ENCODE data around the gene ITM2C.

Gene ITM2C

DNA sequence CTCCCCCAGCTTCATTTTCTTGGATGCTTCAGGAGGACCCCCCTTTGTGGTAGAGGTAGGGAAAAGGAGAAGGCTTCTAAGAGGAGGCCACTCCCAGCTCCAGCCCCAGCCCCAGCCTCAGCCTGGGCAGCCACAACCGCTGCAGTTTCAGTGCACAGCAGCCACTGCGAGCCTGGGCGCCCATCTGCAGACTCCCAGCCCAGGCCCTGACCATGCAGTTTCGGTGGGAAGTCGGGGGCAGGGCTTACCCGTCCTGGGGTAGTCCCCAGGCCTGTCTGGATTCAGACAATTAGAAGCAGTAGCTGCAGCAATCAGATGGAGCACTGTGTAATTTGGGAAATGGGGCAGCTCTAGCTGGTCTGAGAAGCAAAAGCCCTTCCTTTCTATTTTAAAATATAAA, 28.6 kb downstream of the ITM2C start:
- DNase-seq (ENCODE audit: low read depth): no peak

- no peak for DNase-seq (ENCODE audit: low read depth)
Observed at GRCh38 chr2:230893841-230894781, 29.4 kb downstream of the ITM2C start.

DNA sequence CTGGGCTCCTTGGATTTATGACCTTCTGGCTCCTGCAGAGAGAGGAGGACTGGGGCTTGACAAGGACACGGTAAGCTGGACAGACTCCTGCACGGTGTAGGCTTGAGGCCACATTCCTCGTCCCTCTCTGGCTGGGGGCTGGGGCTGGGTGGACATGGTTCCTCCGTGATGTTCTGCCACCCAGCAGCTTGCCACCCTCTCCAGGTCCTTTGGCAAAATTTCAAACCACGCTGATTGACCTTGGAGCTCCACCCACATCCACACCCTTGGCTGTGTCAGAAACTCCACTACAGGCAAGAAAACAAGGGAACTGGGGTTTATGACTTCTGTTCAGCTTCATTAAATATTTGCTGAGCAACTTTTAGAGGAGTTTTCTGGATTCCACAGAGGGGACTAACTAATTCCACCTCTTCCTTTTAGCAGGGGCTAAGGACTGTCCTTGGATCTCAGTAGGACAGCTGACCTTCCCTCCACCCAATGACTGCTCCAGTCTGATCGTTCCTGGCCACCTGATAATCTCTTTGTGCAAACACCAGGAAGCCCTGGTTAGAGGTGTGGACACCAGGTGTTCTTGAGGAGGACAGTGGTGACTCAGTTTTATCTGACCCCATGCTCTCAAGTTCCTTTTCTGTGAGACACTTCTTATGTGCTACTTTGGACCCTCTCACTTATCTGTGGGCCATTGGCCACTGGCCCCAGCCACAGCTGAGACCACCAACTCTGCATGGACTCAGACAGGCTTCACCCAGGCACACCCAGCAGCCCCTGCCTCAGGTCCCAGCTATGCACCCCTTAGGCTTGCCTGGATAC, 31.0 kb downstream of the ITM2C start:
- DNase-seq (ENCODE audit: low read depth): no peak

DNA sequence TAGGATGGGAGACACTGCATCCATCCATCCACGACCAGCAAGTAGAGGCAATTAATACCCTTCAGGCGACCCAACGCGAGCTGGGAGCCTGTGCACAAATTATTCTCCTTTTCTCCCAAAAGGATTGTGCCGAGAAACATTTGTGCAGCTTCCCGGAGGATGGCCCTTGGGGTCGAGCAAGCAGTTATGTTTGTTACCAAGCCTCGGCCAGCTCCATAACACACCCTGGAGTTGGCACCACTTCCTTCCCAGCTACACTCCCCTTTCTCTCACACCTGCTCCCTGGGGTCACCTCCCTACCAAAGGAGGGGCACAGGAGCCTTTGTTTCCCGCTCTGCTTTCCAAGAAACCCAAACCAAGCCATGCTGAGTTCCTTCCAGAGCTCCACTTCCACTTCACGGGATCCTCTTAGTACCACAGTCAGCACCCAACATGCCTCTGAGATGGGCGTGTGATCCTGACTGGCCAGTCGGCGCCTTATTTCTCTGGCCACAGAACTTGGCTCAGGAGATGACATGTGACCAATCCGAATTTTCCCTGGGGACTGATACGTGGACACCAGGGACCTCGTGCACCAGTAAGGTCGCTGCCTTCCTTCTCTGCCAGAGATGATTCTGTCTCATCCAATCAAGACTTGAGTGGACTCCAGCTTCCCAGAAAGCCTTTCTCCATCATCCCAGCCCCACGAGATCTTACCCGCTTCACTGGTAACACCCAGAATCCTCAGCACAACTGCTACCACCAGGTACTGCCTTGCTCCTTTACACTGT, 31.8 kb downstream of the ITM2C start:
- DNase-seq (ENCODE audit: low read depth): no peak

GRCh38 chr2:230898016-230898712, 33.4 kb downstream of the ITM2C start:
- DNase-seq (ENCODE audit: low read depth): no peak

DNA sequence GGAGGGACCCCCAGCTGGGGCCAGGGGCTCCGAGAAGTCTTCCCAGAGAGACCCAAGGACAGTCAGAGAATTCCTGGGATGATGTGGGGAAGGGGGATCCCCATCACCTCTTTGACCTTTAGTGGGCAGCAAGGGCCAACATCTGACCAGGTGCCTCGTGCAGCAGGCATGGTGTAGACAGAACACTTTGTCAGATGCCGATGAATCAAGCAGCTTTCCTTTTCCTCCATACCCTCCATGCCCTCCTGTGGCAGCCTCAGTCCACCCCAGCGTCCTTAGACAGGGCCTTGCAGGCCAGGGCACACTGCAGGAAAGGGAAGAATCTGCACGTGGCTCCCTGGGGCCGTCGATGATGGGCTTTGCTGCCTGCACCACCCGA, 34.0 kb downstream of the ITM2C start:
- no peak for DNase-seq (ENCODE audit: low read depth)

- no peak for DNase-seq (ENCODE audit: low read depth)
Observed at GRCh38 chr2:230899287-230899686, 34.5 kb downstream of the ITM2C start.

GRCh38 chr2:230899786-230900185, 35.0 kb downstream of the ITM2C start:
- no peak for DNase-seq (ENCODE audit: low read depth)

DNA sequence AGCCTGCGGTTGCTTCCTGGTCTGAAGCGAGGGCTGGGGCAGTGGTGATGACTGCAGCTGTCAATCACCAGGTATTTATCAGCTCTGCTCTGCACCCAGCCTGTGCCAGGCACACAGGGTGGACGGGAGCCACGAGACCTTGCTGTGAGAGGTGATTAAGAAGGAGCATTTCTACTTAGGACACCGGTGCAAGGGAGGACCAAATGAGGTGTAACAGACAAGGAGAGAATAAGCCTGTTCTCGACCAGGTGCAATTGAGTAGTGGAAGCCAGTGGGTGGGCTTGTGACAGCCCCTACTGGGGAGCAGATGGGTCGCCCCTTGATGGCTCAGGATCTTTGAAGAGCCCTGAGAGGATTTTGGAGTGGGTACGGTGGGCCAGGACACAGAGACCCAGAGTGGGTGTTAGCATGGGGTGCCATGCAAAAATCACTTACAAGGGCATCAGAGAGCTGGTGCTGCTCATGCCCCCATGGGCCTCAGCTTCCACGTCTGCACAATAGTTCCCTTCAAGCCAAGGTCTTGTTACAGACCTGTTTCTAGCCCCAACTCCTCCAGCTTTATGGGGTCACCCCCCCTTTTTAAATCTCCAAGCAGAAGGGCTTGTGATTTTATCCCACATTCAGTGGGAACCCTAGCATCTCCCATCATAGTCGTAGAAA, 35.7 kb downstream of the ITM2C start:
- no peak for DNase-seq (ENCODE audit: low read depth)

DNA sequence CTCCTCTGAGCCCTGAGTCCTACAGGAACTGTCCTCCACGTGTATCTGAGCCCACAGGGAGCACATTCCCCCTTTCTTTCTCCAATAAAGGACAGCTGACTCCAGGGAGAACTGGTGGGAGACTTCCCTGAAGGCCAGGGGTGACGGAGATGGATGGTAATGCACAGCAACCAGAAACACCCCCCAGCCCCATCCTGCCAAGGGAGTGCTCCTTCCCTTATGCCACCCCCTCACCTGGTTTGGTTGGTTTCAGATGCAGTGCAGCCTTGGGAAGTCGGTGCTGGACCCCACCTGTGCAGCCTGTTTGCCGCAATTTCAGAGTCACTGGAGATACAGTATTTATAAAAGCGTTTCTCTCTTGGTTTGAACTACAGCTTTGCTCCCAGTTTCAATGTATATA, 36.3 kb downstream of the ITM2C start:
- DNase-seq (ENCODE audit: low read depth): no peak

- DNase-seq (ENCODE audit: low read depth): peak; percentile 30
Observed at GRCh38 chr2:230902180-230902899, 37.6 kb downstream of the ITM2C start.

- DNase-seq (ENCODE audit: low read depth): no peak
Observed at GRCh38 chr2:230903231-230904150, 38.7 kb downstream of the ITM2C start.

- no peak for DNase-seq (ENCODE audit: low read depth)
Observed at GRCh38 chr2:230904856-230905447, 40.2 kb downstream of the ITM2C start.

DNA sequence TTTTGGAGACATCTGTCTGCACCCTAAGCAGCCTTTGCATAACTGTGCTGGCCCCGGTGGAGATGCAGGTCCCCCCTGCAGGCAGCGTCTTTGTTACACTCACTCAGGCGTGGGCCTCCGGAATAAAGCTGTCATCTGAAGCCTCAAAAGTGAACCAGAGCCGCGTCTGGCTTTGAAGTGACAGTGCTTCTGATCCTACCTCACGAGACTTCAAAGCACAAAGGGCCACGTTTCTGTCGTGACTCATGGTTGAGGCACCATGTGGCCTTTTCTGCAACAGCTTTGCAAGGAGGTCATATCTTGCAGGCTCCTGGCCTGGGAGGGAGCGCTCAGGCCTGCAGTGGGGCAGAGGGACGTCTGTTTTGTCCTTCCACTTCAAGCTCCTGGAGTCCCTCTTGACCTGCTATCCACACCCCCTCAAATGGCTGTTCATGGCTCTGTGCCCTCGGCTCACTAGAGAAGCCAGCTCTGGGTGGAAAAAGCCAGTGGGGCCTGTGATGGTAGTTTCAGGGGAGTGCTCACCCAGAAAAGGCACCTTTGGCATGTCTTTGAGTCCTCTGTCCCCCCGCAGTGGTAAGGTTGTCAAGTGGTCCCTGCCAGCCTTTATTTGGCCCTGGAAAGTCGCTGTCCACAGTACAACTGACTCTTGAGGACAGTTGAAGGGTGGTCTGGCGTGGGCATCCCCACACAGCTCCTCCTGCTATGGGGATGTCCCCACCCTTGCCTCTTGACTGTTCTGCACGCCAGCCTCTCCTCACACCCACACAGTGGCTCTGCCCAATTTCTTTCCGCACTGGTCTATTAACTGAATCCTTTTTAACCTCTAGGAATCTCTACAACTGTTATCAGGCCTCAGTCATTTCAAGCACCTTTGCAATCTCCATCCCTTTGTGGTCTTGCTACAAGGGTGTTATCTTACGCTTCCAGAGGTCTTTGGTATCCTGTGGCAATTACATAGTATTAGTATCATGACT, 41.0 kb downstream of the ITM2C start:
- no peak for DNase-seq (ENCODE audit: low read depth)

- DNase-seq (ENCODE audit: low read depth): no peak
Observed at GRCh38 chr2:230906471-230907230, 41.9 kb downstream of the ITM2C start.

- DNase-seq (ENCODE audit: low read depth): no peak
Observed at GRCh38 chr2:230907361-230908091, 42.8 kb downstream of the ITM2C start.
